Stimulated activated memory B cell treated with anti-CD40 and anti-IgM and Interleukin-4, amounts not matched to agents 10 μg/mL and 1 μg/mL and 100 μg/mL, for 72 hours (primary cell): ENCODE data around the gene FAM153A.
"Not testable (repeated sequence)": the region's sequence is repeated elsewhere in the genome, so short reads cannot be mapped to it uniquely, and the experiment has no call there.

ENCODE experiments used
- ATAC-seq: fragments of 150-1000 bp; cut with Tn5 transposase; 2 replicates; pipeline ENCODE4 v1.10.0; 2021
- H3K27ac Mint-ChIP-seq: one replicate; pipeline ENCODE4 v1.8.0; 2022; ENCODE audit warnings: mild to moderate bottlenecking, mixed read lengths
- H3K27me3 Mint-ChIP-seq: one replicate; pipeline ENCODE4 v1.8.0; 2022; ENCODE audit warnings: mixed read lengths
- H3K36me3 Mint-ChIP-seq: one replicate; pipeline ENCODE4 v1.8.0; 2022; ENCODE audit warnings: mixed read lengths
- H3K4me1 Mint-ChIP-seq: one replicate; pipeline ENCODE4 v1.8.0; 2022; ENCODE audit warnings: mixed read lengths
- H3K4me3 Mint-ChIP-seq: one replicate; pipeline ENCODE4 v1.8.0; 2022; ENCODE audit warnings: mild to moderate bottlenecking, moderate library complexity, mixed read lengths
- H3K9me3 Mint-ChIP-seq: one replicate; pipeline ENCODE4 v1.8.0; 2022; ENCODE audit warnings: mixed read lengths

FAM153A gene

GRCh38 chr5:177782792-177783633, at the start of gene FAM153A:
Gene FAM153A (minus strand): TSS chr5:177782899.
- not testable (repeated sequence) for H3K9me3 Mint-ChIP-seq, H3K36me3 Mint-ChIP-seq, H3K27ac Mint-ChIP-seq, H3K4me1 Mint-ChIP-seq, H3K27me3 Mint-ChIP-seq
- peak; percentile 68 for ATAC-seq
- peak within 1 kb of the TSS; percentile 31 for H3K4me3 Mint-ChIP-seq

GRCh38 chr5:177832287-177832686, 49.6 kb upstream of the FAM153A start:
- ATAC-seq, H3K9me3 Mint-ChIP-seq, H3K36me3 Mint-ChIP-seq, H3K27me3 Mint-ChIP-seq, H3K27ac Mint-ChIP-seq, H3K4me3 Mint-ChIP-seq: not testable (repeated sequence)
- H3K4me1 Mint-ChIP-seq: peaks cover 10% of the 10 kb centered on the region

DNA sequence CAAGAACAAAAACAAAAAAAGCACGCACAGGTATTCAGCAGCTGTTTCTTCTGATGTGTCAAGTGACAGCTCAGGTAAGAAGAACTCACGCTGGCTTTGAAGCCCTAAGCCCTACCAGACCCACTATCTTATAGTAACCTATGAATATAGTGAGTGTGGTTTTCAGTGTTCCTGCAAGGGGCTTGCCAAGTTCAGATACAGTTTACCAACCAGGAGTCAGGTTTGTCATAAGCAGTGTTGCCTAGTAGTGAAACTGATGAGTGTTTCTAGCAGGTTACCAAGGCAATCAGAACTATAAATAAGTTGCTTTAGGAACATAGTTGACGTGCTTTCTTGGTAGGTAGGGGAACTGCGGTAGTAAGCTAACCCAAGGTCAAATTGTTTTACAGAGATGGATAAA, 43.4 kb upstream of the FAM153A start:
- not testable (repeated sequence) for ATAC-seq, H3K4me3 Mint-ChIP-seq, H3K27ac Mint-ChIP-seq, H3K27me3 Mint-ChIP-seq, H3K36me3 Mint-ChIP-seq, H3K9me3 Mint-ChIP-seq, H3K4me1 Mint-ChIP-seq

DNA sequence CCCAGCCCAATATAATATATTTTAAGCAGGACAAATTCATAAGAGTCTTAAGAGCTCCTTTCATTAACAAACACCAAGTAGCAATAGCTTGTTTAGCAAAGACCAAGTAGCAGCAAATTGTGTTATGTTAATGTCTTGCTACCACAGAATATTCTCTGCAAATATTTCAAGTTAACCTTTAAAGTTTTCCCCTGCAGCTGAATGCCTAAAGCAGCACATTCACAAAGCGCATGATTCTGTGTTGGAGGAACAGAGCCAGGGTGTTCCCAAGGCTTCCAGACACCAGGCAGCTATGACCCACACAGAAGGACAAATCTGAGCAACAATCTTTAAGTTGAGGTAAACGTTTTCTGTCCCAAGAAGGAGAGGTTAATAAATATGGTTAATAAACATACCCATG, 42.1 kb upstream of the FAM153A start:
- not testable (repeated sequence) for H3K4me1 Mint-ChIP-seq, H3K27me3 Mint-ChIP-seq, H3K27ac Mint-ChIP-seq, ATAC-seq, H3K4me3 Mint-ChIP-seq, H3K9me3 Mint-ChIP-seq, H3K36me3 Mint-ChIP-seq

DNA sequence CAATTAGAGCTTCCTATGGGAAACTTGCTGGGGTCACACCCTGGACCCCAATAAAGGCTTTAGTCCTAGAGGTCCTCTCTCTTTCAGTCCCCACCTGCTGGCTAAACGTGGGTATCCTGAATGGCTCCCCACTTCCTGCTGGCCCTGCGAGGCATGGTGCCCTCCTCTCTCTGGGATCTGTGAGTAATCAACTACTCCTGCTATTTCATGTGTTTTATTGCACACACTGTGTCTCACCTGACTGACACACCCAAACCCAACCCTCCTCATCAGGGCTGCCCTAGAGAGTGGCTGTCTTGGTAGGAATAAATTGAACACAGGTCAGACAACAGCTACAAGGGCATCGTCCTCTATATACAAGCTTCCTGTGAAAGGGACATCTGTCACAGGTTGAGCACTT, 39.8 kb upstream of the FAM153A start:
- H3K27ac Mint-ChIP-seq, H3K4me3 Mint-ChIP-seq, H3K9me3 Mint-ChIP-seq, ATAC-seq, H3K4me1 Mint-ChIP-seq, H3K27me3 Mint-ChIP-seq, H3K36me3 Mint-ChIP-seq: not testable (repeated sequence)

DNA sequence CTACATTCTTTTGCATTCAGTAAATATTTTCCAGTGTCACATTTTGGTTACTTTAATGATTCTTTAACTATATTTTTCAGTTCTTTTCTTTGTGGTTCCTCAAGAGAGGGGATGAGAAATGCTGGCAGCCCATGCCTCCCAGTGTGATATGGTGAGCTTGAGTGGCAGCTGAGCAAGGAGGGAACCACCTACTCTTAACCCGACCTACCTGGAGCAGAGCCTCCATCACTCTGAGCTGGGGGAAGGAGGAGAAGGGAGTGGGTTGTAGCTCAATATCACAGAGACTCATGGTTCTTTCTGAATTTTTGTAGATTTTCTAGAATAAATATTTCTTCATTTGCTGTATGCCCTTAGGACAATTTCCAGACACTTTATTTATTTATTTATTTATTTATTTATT, 37.0 kb upstream of the FAM153A start:
- not testable (repeated sequence) for H3K9me3 Mint-ChIP-seq, H3K27me3 Mint-ChIP-seq, H3K4me1 Mint-ChIP-seq, ATAC-seq, H3K36me3 Mint-ChIP-seq, H3K27ac Mint-ChIP-seq, H3K4me3 Mint-ChIP-seq

GRCh38 chr5:177812814-177813425, 30.2 kb upstream of the FAM153A start:
- peak; percentile 64 for ATAC-seq
- not testable (repeated sequence) for H3K4me1 Mint-ChIP-seq, H3K9me3 Mint-ChIP-seq, H3K27me3 Mint-ChIP-seq, H3K36me3 Mint-ChIP-seq, H3K4me3 Mint-ChIP-seq, H3K27ac Mint-ChIP-seq

DNA sequence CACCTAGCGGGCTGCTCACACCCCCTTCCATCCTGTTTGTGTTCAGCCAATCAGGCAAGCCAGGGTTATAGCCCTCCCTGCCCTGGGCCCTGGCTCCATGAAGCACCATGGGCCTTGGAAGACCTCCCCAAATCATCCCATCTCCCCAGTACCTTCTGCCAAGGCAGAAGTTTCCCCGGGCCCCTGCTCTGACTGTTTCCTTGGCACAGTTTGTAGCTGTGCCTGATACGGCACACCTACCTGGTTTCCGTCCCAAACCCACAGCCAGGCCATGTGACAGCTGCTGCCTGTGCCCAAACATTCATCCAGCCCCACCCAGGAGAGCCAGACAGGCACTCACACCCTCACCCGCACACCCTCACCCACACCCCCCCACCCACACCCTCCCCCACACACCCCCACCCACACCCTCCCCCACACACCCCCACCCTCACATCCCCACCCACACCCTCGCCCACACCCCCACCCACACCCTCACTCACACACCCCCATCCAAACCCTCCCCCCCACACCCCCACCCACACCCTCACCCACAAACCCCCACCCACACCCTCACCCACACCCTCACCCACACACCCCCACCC, 29.6 kb upstream of the FAM153A start:
- H3K4me1 Mint-ChIP-seq, H3K36me3 Mint-ChIP-seq, H3K9me3 Mint-ChIP-seq, H3K4me3 Mint-ChIP-seq, H3K27ac Mint-ChIP-seq, H3K27me3 Mint-ChIP-seq: not testable (repeated sequence)
- ATAC-seq: peak; percentile 44

DNA sequence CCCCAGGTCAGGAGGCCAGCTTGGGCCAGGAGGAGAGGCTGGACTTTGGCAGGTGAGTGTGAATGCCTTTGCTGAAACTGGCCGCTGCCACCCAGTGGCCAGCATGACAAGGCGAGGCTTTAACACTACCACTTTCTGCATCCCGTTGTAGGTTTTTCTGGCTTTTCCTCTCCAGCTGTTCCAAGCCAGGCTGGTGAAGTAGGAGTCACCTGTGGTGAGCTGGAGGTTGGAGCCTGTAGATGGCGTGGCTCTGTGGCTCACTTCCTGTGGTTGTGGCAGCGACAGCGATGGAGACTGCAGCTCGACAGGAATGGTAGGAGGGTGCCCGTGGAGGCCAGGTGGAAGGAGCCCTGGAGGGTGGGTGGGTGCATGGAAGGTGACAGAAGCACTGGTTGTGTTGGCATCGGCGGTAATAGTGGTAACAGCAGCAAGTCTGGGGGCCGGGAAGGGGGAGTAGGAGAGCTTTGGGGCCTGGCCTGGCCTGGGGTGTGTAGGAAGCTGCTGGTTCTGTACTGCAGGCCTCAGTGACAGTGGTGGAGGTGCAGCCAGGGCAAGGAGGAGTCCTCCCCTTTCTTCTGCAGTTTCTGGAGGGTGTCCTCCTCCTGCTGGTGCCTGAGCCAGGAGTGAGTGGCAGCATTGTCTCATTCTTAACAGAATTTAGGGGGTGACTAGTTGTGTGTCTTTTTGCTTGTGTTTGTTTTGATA, 26.7 kb upstream of the FAM153A start:
- H3K27me3 Mint-ChIP-seq, H3K4me1 Mint-ChIP-seq, H3K36me3 Mint-ChIP-seq, H3K4me3 Mint-ChIP-seq, H3K9me3 Mint-ChIP-seq, H3K27ac Mint-ChIP-seq: not testable (repeated sequence)
- ATAC-seq: peak; percentile 50

DNA sequence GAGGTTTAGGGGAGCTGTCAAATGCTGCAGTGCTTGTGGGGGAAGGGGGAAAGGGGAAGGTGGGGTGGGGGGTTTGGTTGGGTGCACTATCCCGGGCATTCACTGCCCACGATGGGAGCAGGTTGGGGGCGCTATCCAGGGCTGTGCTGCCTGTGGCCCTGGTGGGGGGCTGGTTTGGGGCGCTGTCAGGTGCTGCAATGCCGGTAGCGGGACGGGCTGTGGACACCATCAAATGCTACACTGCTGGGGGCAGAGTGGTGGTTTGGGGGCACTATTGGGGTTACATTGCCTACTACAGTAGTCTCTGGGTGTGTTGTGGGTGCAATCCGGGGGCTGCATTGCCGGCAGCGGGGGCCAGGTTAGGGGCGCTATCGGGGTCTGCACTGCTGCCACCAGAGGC, 25.7 kb upstream of the FAM153A start:
- H3K27me3 Mint-ChIP-seq, H3K36me3 Mint-ChIP-seq, H3K27ac Mint-ChIP-seq, H3K4me1 Mint-ChIP-seq, H3K9me3 Mint-ChIP-seq, ATAC-seq, H3K4me3 Mint-ChIP-seq: not testable (repeated sequence)

- not testable (repeated sequence) for H3K36me3 Mint-ChIP-seq, H3K27ac Mint-ChIP-seq, H3K4me1 Mint-ChIP-seq, ATAC-seq, H3K27me3 Mint-ChIP-seq, H3K9me3 Mint-ChIP-seq, H3K4me3 Mint-ChIP-seq
These were observed 24.6 kb upstream of the FAM153A start for GRCh38 chr5:177807265-177807664.

DNA sequence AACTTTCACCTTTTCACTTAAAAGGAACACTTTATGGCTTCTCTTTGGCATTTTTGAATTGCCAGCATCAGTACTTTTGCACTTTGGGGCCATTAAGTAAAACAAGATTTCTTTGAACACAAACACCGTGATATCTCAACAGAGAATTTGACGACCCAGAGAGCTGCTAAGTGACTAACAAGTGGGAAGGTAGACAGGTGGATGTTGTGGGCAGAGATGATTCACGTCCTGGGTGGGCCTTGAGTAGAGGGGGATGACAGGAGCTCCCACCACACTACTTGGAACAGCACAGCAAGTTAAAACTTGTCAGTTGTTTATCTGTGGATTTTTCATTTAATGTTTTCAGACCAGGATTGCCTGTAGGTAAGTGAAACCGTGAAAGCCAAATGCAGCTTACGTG, 18.7 kb upstream of the FAM153A start:
- not testable (repeated sequence) for H3K27ac Mint-ChIP-seq, H3K27me3 Mint-ChIP-seq, H3K4me1 Mint-ChIP-seq, ATAC-seq, H3K36me3 Mint-ChIP-seq, H3K4me3 Mint-ChIP-seq, H3K9me3 Mint-ChIP-seq

GRCh38 chr5:177798237-177798840, 15.6 kb upstream of the FAM153A start:
- not testable (repeated sequence) for H3K36me3 Mint-ChIP-seq, H3K27me3 Mint-ChIP-seq, H3K4me1 Mint-ChIP-seq, ATAC-seq, H3K4me3 Mint-ChIP-seq, H3K27ac Mint-ChIP-seq, H3K9me3 Mint-ChIP-seq

- not testable (repeated sequence) for H3K36me3 Mint-ChIP-seq, H3K27ac Mint-ChIP-seq, ATAC-seq, H3K4me3 Mint-ChIP-seq, H3K27me3 Mint-ChIP-seq, H3K4me1 Mint-ChIP-seq, H3K9me3 Mint-ChIP-seq
These were observed 10.6 kb upstream of the FAM153A start for GRCh38 chr5:177793272-177793671.

DNA sequence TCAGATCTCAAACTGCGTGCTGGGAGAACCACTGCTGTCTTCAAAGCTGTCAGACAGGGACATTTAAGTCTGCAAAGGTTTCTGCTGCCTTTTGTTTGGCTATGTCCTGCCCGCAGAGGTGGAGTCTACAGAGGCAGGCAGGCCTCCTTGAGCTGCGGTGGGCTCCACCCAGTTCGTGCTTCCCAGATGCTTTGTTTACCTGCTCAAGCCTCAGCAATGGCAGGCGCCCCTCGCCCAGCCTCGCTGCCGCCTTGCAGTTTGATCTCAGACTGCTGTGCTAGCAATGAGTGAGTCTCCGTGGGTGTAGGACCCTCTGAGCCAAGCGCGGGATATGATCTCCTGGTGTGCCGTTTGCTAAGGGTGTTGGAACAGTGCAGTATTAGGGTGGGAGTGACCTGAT, 8.9 kb upstream of the FAM153A start:
- not testable (repeated sequence) for H3K9me3 Mint-ChIP-seq, ATAC-seq, H3K27ac Mint-ChIP-seq, H3K4me3 Mint-ChIP-seq, H3K27me3 Mint-ChIP-seq, H3K4me1 Mint-ChIP-seq, H3K36me3 Mint-ChIP-seq
